ENCODE measurements around the gene BCR. TPM values are rescaled to one million over a fixed set of nuclear protein-coding genes. Genes with fewer than 3 reads are reported as not detected.

The BCR gene
- total RNA-seq, 1 experiment from 2014 or later = 40.5 TPM

DNA sequence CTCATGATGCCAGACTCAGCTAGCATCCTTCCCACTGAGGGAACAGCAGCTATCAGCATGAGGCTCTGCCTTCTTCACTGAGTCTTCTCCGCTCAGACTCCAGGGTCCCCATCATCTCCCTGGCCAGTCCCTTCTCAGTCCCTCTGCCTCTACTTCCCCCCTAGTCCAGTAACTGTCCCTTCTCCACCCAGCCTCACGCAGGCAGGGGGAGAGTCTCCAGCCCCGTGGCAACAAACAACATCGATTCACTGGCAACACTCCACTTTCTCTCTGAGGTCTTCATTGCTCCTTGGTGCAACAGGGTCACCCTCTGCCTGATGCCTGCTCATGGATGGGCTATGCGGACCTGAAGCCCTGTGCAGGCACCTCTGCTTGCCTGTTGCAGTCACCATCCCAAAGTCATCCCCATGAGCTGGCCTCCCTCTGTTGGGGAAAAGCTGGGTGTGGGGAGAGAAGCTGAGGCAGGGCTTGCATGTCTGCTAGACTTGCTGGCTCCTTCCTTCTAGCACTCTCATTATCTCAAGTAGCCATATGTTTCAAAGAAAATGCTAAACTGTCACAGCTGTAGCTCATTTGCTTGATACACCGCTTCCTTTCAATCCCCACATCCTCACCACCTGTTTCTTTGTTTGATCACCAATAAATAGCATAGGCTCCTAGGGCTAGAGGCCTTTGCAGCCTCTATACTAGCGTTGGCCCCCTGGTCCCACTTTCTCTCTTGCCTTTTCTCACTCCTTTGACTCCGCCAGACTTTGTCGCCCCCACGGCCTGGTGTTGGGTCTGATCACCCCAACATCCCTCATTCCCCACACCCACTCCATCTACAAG, 4.3 kb upstream of the BCR start:
- DNase-seq = peak; percentile 60
- no peak overlapping the region for H3K4me2 ChIP-seq (ENCODE audit: low read depth, low read length, poor library complexity, severe bottlenecking)
- no peak overlapping the region for H3K27ac ChIP-seq (ENCODE audit: low read length)
- no peak overlapping the region for H3K9ac ChIP-seq (ENCODE audit: low read length)
- H3K4me3 ChIP-seq (ENCODE audit: low read length) = no peak overlapping the region
- H3K79me2 ChIP-seq (ENCODE audit: low read length) = no peaks in the 10 kb centered on the region
- no peaks in the 10 kb centered on the region for H3K9me2 ChIP-seq (replicated peaks; ENCODE audit: insufficient read depth, low read length)
- H3K9me3 ChIP-seq (ENCODE audit: low read length) = peaks cover 20% of the 10 kb centered on the region; the same call in 1 of the 2 replicates
- H3K27me3 ChIP-seq (ENCODE audit: low read length) = no peaks in the 10 kb centered on the region
- H4K20me1 ChIP-seq (ENCODE audit: insufficient read depth, low read depth, low read length) = no peaks in the 10 kb centered on the region
- H3K36me3 ChIP-seq (ENCODE audit: insufficient read depth, low read length) = peaks cover 6% of the 10 kb centered on the region; the same call in 1 of the 2 replicates
- H3K4me1 ChIP-seq (ENCODE audit: low read length) = peaks cover 20% of the 10 kb centered on the region
- H2AFZ ChIP-seq (ENCODE audit: low read length) = no peak overlapping the region

DNA sequence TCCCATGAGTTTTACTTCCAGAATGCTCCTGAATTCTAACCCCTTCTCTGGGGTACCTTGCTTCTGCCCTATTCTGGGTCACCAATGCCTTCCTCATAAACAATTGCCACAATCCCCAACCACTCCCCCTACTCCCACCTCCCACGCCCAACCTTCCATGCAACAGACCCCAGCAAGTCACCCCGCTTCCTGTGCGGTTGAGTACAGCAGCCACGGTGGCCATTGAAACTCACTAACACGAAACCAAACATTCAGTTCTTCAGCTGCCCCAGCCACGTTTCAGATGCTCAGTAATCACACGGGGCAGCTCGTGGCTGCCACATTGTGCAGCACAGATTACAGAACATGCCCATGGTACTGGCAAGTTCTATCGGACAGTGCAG, 3.7 kb upstream of the BCR start:
- DNase-seq = no peak
- peaks cover 20% of the 10 kb centered on the region; the same call in 1 of the 2 replicates for H3K9me3 ChIP-seq (ENCODE audit: low read length)
- H3K4me3 ChIP-seq (ENCODE audit: low read length) = no peak overlapping the region
- no peaks in the 10 kb centered on the region for H3K9me2 ChIP-seq (replicated peaks; ENCODE audit: insufficient read depth, low read length)
- no peak overlapping the region for H3K9ac ChIP-seq (ENCODE audit: low read length)
- peaks cover 6% of the 10 kb centered on the region; the same call in 1 of the 2 replicates for H3K36me3 ChIP-seq (ENCODE audit: insufficient read depth, low read length)
- H4K20me1 ChIP-seq (ENCODE audit: insufficient read depth, low read depth, low read length) = no peaks in the 10 kb centered on the region
- H3K79me2 ChIP-seq (ENCODE audit: low read length) = peaks cover 4% of the 10 kb centered on the region; the same call in 1 of the 2 replicates
- no peak overlapping the region for H3K27ac ChIP-seq (ENCODE audit: low read length)
- H2AFZ ChIP-seq (ENCODE audit: low read length) = no peak overlapping the region
- H3K4me2 ChIP-seq (ENCODE audit: low read depth, low read length, poor library complexity, severe bottlenecking) = no peak overlapping the region
- no peaks in the 10 kb centered on the region for H3K27me3 ChIP-seq (ENCODE audit: low read length)
- H3K4me1 ChIP-seq (ENCODE audit: low read length) = peaks cover 24% of the 10 kb centered on the region

DNA sequence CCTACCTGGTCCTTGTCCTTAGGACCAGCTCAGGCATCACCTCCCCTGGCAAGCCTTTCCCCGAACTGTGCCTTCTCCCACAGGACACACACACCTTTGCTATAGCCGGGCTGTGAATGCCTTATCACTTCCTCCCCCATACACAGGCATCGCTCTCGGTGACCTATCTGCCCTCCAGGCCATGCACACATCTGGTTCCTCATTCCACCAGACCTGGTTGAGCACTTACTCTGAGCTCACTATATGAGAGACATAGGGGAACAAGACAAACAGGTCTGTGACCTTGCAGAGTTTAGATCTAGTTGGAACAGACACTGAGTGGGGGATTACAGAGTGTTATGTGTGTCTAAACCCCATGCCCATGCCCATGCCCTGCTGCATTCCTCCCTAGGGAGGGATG, 3.1 kb upstream of the BCR start:
- H2AFZ ChIP-seq (ENCODE audit: low read length) = no peak overlapping the region
- no peaks in the 10 kb centered on the region for H3K9me2 ChIP-seq (replicated peaks; ENCODE audit: insufficient read depth, low read length)
- H3K9ac ChIP-seq (ENCODE audit: low read length) = no peak overlapping the region
- no peak overlapping the region for H3K4me2 ChIP-seq (ENCODE audit: low read depth, low read length, poor library complexity, severe bottlenecking)
- H3K4me1 ChIP-seq (ENCODE audit: low read length) = peaks cover 29% of the 10 kb centered on the region
- H3K27me3 ChIP-seq (ENCODE audit: low read length) = no peaks in the 10 kb centered on the region
- H4K20me1 ChIP-seq (ENCODE audit: insufficient read depth, low read depth, low read length) = no peaks in the 10 kb centered on the region
- H3K9me3 ChIP-seq (ENCODE audit: low read length) = peaks cover 20% of the 10 kb centered on the region; the same call in 1 of the 2 replicates
- peaks cover 9% of the 10 kb centered on the region; the same call in 1 of the 2 replicates for H3K79me2 ChIP-seq (ENCODE audit: low read length)
- H3K36me3 ChIP-seq (ENCODE audit: insufficient read depth, low read length) = peaks cover 6% of the 10 kb centered on the region; the same call in 1 of the 2 replicates
- no peak for DNase-seq
- no peak overlapping the region for H3K4me3 ChIP-seq (ENCODE audit: low read length)
- H3K27ac ChIP-seq (ENCODE audit: low read length) = no peak overlapping the region

DNA sequence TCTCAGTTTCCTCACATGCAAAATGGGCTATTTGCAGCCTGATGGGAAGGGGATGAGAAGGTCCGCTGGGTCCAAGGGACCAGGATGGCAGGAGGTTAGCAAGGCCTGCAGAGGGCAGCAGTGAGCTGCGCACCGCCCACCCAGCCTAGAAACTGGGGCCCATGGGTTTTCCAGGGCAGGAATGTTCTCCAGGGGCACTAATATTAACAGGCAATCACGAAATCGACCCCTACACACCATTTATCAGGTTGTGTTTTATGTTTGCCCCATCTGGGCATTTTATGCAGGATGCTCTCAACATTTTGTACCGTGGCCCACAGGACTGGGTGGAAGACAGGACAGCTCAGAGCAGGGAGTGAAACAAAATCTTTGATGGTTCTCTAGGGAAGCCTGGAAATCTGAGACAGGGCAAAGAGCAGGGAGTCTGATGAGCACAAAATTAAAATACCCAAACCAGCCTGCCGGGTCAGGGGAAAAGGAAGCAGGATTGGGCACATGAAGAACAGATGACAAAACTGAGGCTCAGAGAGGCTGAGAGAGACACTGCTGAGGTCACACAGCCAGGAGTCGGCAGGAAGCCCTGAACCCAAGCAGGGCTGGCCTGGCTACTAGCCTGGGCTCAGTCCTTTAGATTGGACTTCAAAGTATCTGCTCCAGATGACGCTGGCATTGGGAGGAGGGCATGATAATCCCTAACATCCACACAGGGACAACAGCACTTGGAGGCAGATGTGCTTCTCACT, 1.6 kb upstream of the BCR start:
- Histone ChIP-seq H3K9me3 (ENCODE audit: low read length) (peaks cover 20% of the 10 kb centered on the region; the same call in 1 of the 2 replicates), H4K20me1 (ENCODE audit: insufficient read depth, low read depth, low read length) (peaks cover 5% of the 10 kb centered on the region; the same call in 1 of the 2 replicates), H3K27me3 (ENCODE audit: low read length) (no peaks in the 10 kb centered on the region), H3K4me1 (ENCODE audit: low read length) (peaks cover 44% of the 10 kb centered on the region), H2AFZ (ENCODE audit: low read length) (no peak overlapping the region), H3K9me2 (replicated peaks; ENCODE audit: insufficient read depth, low read length) (no peaks in the 10 kb centered on the region), H3K79me2 (ENCODE audit: low read length) (peaks cover 24% of the 10 kb centered on the region), H3K9ac (ENCODE audit: low read length) (peak overlapping the region; percentile 60), H3K36me3 (ENCODE audit: insufficient read depth, low read length) (peaks cover 6% of the 10 kb centered on the region; the same call in 1 of the 2 replicates), H3K27ac (ENCODE audit: low read length) (peak overlapping the region; percentile 86), H3K4me2 (ENCODE audit: low read depth, low read length, poor library complexity, severe bottlenecking) (peak overlapping the region; percentile 72), H3K4me3 (ENCODE audit: low read length) (peak overlapping the region; percentile 67; the same call in 1 of the 2 replicates)
- DNase-seq = peak; percentile 83

DNA sequence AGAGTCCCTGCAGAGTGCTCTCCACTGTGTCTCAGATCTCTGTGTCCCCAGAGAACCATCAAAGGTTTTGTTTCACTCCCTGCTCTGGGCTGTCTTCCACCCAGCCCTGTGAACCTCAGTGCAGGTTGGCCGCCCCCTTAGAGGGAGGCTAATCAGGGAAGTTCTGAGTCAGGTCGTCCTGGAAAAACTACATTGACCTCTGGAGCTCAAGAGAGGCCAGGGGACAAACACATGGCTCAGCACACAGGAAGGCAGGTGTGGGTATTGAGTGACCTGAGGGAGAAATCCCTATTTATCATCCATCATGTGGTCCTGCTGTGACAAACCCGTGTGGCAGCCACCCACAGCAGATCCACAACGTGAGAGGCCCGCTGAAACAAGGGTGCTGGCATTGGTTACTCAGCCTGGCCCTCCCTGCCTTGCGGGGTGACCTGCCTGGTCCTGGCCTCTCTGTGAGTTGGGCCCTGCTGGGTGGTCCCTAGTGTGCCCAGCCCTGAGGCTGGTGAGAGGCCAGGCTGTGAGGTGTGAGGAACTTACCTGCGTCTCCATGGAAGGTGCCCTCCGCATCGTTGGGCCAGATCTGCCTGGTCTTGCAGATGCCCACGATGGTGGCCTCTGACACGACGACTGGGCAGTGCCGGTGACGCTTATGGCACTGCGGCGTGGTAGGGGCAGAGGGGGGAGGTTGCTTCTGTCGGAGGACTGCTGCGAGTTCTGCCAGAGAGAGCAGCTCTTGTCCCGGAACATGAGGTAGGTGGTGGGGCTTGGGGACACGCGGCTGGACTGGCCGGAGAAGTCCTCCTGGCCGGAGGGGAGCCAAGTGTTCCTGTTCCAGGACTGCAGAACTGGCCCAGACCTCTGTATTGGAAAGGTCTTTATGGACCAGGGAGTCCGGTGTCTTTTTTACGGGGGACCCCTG, 669 bp upstream of the BCR start:
- Histone ChIP-seq H3K4me2 (ENCODE audit: low read depth, low read length, poor library complexity, severe bottlenecking) (peak overlapping the region; percentile 72), H3K9me2 (replicated peaks; ENCODE audit: insufficient read depth, low read length) (no peaks in the 10 kb centered on the region), H2AFZ (ENCODE audit: low read length) (no peak overlapping the region), H3K9me3 (ENCODE audit: low read length) (peaks cover 20% of the 10 kb centered on the region; the same call in 1 of the 2 replicates), H3K36me3 (ENCODE audit: insufficient read depth, low read length) (peaks cover 9% of the 10 kb centered on the region; the same call in 1 of the 2 replicates), H3K79me2 (ENCODE audit: low read length) (peaks cover 33% of the 10 kb centered on the region), H3K9ac (ENCODE audit: low read length) (peak overlapping the region; percentile 60), H3K4me3 (ENCODE audit: low read length) (peak overlapping the region; percentile 67), H3K27me3 (ENCODE audit: low read length) (no peaks in the 10 kb centered on the region), H4K20me1 (ENCODE audit: insufficient read depth, low read depth, low read length) (peaks cover 11% of the 10 kb centered on the region; the same call in 1 of the 2 replicates), H3K27ac (ENCODE audit: low read length) (peak overlapping the region; percentile 86), H3K4me1 (ENCODE audit: low read length) (peaks cover 53% of the 10 kb centered on the region)
- peak; percentile 77 for DNase-seq

DNA sequence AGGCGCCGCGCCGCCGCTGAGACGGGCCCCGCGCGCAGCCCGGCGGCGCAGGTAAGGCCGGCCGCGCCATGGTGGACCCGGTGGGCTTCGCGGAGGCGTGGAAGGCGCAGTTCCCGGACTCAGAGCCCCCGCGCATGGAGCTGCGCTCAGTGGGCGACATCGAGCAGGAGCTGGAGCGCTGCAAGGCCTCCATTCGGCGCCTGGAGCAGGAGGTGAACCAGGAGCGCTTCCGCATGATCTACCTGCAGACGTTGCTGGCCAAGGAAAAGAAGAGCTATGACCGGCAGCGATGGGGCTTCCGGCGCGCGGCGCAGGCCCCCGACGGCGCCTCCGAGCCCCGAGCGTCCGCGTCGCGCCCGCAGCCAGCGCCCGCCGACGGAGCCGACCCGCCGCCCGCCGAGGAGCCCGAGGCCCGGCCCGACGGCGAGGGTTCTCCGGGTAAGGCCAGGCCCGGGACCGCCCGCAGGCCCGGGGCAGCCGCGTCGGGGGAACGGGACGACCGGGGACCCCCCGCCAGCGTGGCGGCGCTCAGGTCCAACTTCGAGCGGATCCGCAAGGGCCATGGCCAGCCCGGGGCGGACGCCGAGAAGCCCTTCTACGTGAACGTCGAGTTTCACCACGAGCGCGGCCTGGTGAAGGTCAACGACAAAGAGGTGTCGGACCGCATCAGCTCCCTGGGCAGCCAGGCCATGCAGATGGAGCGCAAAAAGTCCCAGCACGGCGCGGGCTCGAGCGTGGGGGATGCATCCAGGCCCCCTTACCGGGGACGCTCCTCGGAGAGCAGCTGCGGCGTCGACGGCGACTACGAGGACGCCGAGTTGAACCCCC, 798 bp downstream of the BCR start:
- no peak for DNase-seq
- H3K9me2 ChIP-seq (replicated peaks; ENCODE audit: insufficient read depth, low read length) = no peaks in the 10 kb centered on the region
- H3K4me1 ChIP-seq (ENCODE audit: low read length) = peaks cover 54% of the 10 kb centered on the region
- H3K27ac ChIP-seq (ENCODE audit: low read length) = no peak overlapping the region
- no peaks in the 10 kb centered on the region for H3K27me3 ChIP-seq (ENCODE audit: low read length)
- peaks cover 11% of the 10 kb centered on the region; the same call in 1 of the 2 replicates for H4K20me1 ChIP-seq (ENCODE audit: insufficient read depth, low read depth, low read length)
- peak overlapping the region; percentile 68 for H3K4me2 ChIP-seq (ENCODE audit: low read depth, low read length, poor library complexity, severe bottlenecking)
- peak overlapping the region; percentile 65; the same call in 1 of the 2 replicates for H3K4me3 ChIP-seq (ENCODE audit: low read length)
- H3K36me3 ChIP-seq (ENCODE audit: insufficient read depth, low read length) = peaks cover 9% of the 10 kb centered on the region; the same call in 1 of the 2 replicates
- peak overlapping the region; percentile 62 for H3K9ac ChIP-seq (ENCODE audit: low read length)
- peaks cover 46% of the 10 kb centered on the region for H3K79me2 ChIP-seq (ENCODE audit: low read length)
- peaks cover 11% of the 10 kb centered on the region; the same call in 1 of the 2 replicates for H3K9me3 ChIP-seq (ENCODE audit: low read length)
- no peak overlapping the region for H2AFZ ChIP-seq (ENCODE audit: low read length)

All from Karpas-422 (cell line).